Activated naive CD8-positive, alpha-beta T cell treated with anti-CD3 and anti-CD28 coated beads, Interleukin-2, amount 10 ng/mL, durations not matched to agents 7 days and 5 days (primary cell): ENCODE data around the gene SELENOW. TPM values are rescaled to one million over a fixed set of nuclear protein-coding genes. Genes with fewer than 3 reads are reported as not detected.

ENCODE experiments used
- ATAC-seq: fragments of 150-1000 bp; cut with Tn5 transposase; one replicate; pipeline ENCODE4 v1.10.0; 2021; ENCODE audit warnings: low read depth, moderate library complexity
- POLR2A ChIA-PET: fragments of 350-600 bp; sonication (Branson Sonifier 250); formaldehyde crosslinking; loops from one replicate; lab custom pipeline; 2021; ENCODE audit warnings: antibody characterized with exemption; lab: Charles Lee
- DNase-seq: peaks from one replicate; pipeline ENCODE4 v3.0.0; 2021
- H3K27ac Mint-ChIP-seq: one replicate; pipeline ENCODE4 v1.8.0; 2022; ENCODE audit warnings: mild to moderate bottlenecking, mixed read lengths
- H3K27me3 Mint-ChIP-seq: one replicate; pipeline ENCODE4 v1.8.0; 2022; ENCODE audit warnings: mild to moderate bottlenecking, moderate library complexity, mixed read lengths
- H3K36me3 Mint-ChIP-seq: one replicate; pipeline ENCODE4 v1.8.0; 2021; ENCODE audit warnings: mild to moderate bottlenecking, mixed read lengths
- H3K4me1 Mint-ChIP-seq: one replicate; pipeline ENCODE4 v1.8.0; 2021; ENCODE audit warnings: mixed read lengths
- H3K4me3 Mint-ChIP-seq: one replicate; pipeline ENCODE4 v1.8.0; 2022; ENCODE audit warnings: mild to moderate bottlenecking, moderate library complexity, mixed read lengths
- H3K9me3 Mint-ChIP-seq: one replicate; pipeline ENCODE4 v1.8.0; 2021; ENCODE audit warnings: mixed read lengths
- total RNA-seq, 2 experiments: library from RNA; stranded (reverse); gene quantifications; one replicate each; pipeline ENCODE4 v1.2.3, GENCODE V29; 2021

The SELENOW gene
- total RNA-seq, 2 experiments from 2014 or later: 116 to 120 TPM

DNA sequence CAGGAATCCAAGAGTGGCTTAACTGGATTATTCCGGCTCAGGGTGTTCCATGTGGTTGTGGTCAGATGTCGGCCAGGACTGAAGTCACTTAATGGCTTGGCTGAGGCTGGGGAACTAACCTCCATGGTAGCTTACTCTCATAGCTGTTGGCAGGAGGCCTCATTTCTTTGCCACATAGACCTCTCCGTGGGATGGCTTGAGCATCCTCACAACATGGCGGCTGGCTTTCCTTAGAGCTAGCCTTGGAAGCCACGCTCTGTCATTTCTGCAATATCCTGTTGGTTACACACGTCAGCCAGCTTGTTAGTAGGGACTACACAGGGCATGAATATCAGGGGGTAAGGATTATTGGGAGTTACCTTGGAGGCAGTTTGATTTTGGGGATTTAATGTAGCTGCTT lies 48.3 kb downstream of the SELENOW start:
- no peaks in the 10 kb centered on the region for H3K4me1 Mint-ChIP-seq
- POLR2A ChIA-PET: no interaction called here
- H3K4me3 Mint-ChIP-seq: no peak overlapping the region
- no peaks in the 10 kb centered on the region for H3K9me3 Mint-ChIP-seq
- no peaks in the 10 kb centered on the region for H3K36me3 Mint-ChIP-seq
- DNase-seq (no peak), ATAC-seq (no peak)
- peaks cover 4% of the 10 kb centered on the region for H3K27me3 Mint-ChIP-seq
- H3K27ac Mint-ChIP-seq: no peak overlapping the region

DNA sequence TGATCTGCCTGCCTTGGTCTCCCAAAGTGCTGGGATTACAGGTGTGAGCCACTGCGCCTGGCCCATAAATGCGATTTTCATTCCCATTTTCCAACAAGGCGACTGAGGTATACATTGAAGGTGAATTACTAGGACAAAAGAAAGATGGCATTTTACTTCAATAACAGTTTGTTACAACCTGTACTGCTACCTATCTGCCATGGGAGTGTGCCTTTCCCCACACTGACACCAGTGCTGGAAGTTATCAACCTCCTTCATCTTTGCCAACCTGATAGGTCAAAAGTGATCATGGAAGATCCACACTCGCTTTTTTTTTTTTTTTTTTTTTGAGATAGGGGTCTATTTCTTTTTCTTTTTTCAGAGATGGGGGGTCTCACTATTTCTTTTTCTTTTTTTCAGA lies 54.2 kb downstream of the SELENOW start:
- no peak overlapping the region for H3K4me3 Mint-ChIP-seq
- H3K4me1 Mint-ChIP-seq: no peaks in the 10 kb centered on the region
- ATAC-seq: no peak
- DNase-seq: no peak
- H3K27me3 Mint-ChIP-seq: peaks cover 4% of the 10 kb centered on the region
- no peaks in the 10 kb centered on the region for H3K36me3 Mint-ChIP-seq
- H3K27ac Mint-ChIP-seq: no peak overlapping the region
- no peaks in the 10 kb centered on the region for H3K9me3 Mint-ChIP-seq
- POLR2A ChIA-PET: no interaction called here

Other genes with a start within 250 kb of the SELENOW start
- 1 to 10 TPM in 1 of 2 experiments, under 1 TPM in 1; 0.30 to 1.2 TPM for gene ZNF541, start 205.6 kb upstream of the SELENOW start, total RNA-seq
- gene BICRA, start 169.6 kb upstream of the SELENOW start, total RNA-seq: 10 to 100 TPM; 22.6 to 28.4 TPM
- gene EHD2, start 65.3 kb upstream of the SELENOW start, total RNA-seq: under 1 TPM; 0.22 to 0.23 TPM
- 100 to 1,000 TPM; 434 to 469 TPM for gene NOP53, start 33.2 kb upstream of the SELENOW start, total RNA-seq
- not detected for gene TPRX1, start 25.8 kb downstream of the SELENOW start, total RNA-seq
- under 1 TPM in 1 of 2 experiments, not detected in 1; 0.06 TPM for gene CRX, start 43.2 kb downstream of the SELENOW start, total RNA-seq
- gene TPRX2, start 80.5 kb downstream of the SELENOW start, total RNA-seq: not detected
- gene SULT2A1, start 107.6 kb downstream of the SELENOW start, total RNA-seq: not detected
- gene BSPH1, start 213.5 kb downstream of the SELENOW start, total RNA-seq: not detected
- not detected for gene ELSPBP1, start 215.9 kb downstream of the SELENOW start, total RNA-seq